ENCODE measurements around the gene ARL5C.

GRCh38 chr17:39213852-39214251, 47.9 kb upstream of the ARL5C start:
- TF ChIP-seq CTCF (IDR thresholded peaks at IDR 0.05) (no peak), EZH2 (IDR thresholded peaks at IDR 0.05) (no peak)
